GM13977 (cell line): Measurements from ENCODE around the gene ZNF485.
A peak's percentile ranks its signal among the peaks of the same experiment; 100 is the strongest.
"Not testable (repeated sequence)": the region's sequence is repeated elsewhere in the genome, so short reads cannot be mapped to it uniquely, and the experiment has no call there.

Experiments used
- DNase-seq: peaks from one replicate; pipeline ENCODE4 v3.0.0; 2012; ENCODE audit warnings: low spot score
- in situ Hi-C: fragments of 300-500 bp; cut with MboI; formaldehyde crosslinking; loops from one replicate; pipeline ENCODE4 v1.12.0; 2022; ENCODE audit warnings: low sequenced_read_pairs, low pct_unique_long_range_greater_than_20kb, mixed read lengths, inconsistent platforms; ENCODE audit not compliant: unreplicated experiment
- TF ChIP-seq, protein P1 (sequence below): IDR thresholded peaks from 2 replicates; pipeline ENCODE4 v1.5.1; 2012; ENCODE audit warnings: mild to moderate bottlenecking, control low read depth; ENCODE audit not compliant: insufficient read depth; ENCODE audit errors: extremely low read depth, missing control alignments

ZNF485 gene

GRCh38 chr10:43591303-43591904, 14.8 kb upstream of the ZNF485 start:
- in situ Hi-C loops = no loop called here
- TF ChIP-seq, protein P1, sequence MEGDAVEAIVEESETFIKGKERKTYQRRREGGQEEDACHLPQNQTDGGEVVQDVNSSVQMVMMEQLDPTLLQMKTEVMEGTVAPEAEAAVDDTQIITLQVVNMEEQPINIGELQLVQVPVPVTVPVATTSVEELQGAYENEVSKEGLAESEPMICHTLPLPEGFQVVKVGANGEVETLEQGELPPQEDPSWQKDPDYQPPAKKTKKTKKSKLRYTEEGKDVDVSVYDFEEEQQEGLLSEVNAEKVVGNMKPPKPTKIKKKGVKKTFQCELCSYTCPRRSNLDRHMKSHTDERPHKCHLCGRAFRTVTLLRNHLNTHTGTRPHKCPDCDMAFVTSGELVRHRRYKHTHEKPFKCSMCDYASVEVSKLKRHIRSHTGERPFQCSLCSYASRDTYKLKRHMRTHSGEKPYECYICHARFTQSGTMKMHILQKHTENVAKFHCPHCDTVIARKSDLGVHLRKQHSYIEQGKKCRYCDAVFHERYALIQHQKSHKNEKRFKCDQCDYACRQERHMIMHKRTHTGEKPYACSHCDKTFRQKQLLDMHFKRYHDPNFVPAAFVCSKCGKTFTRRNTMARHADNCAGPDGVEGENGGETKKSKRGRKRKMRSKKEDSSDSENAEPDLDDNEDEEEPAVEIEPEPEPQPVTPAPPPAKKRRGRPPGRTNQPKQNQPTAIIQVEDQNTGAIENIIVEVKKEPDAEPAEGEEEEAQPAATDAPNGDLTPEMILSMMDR = no peak
- DNase-seq = no peak

DNA sequence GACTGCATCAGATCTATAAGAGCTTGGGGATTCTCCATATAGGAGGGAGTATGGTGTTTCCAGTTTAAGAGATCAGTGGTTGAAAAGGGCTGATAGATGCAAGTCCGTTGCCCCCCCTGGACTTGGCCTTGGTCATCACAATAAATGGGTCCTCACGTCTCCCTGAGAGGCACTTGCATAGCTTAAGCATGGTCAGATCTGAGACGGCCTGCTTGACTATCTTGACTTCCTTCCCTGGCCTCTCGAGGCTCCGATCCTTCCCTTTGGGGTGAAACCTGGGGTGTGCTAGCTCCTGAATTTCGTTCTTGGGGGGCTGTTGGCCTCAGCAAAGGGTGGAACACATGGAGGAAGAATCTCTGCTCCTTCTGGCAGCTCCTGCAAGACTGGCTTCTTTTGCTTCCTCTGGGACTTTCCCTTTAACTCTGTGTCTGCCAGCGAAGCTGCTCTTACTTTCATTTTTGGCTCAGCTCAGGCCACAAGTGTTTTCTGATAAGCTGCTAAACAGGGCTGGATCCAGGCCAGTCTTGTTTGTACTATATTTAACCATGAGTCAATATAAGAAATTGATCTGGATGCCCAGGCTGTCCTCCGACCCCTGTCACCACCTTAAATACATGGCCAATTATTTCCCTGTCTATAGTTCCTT, 11.2 kb upstream of the ZNF485 start:
- DNase-seq = peak; percentile 56
- in situ Hi-C loops = no loop called here

DNA sequence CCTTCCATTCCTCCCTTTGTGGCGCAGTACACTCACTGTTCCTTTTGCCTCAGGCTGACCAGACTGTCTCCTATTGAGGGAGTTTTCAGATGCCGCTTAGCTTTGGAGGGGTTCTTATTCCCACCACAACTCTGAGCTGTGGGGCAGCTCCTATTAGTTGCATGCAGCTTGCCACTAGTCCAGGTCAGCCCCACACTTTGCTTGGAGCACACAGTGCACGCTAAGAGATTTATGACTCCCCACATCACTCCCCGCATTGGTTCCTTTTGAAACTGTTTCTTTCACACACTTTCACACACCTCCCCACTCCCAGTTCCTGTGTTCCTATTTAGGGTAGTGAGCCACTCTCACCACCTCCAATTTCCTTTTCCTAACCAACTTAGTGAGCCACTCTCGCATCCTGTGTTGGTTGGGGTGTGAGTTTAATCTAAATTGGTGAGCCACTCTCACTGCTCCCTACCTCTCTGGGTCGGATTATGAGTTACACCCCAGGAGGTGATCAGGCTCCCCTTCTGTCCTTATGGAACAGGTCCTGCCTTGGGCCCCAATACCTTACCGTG, 10.4 kb upstream of the ZNF485 start:
- no peak for DNase-seq
- TF ChIP-seq, protein P1 = no peak
- in situ Hi-C loops = no loop called here

More for the DNA sequence above, 11.2 kb upstream of the ZNF485 start:
- TF ChIP-seq, protein P1 = no peak

GRCh38 chr10:43596546-43596945, 9.7 kb upstream of the ZNF485 start:
- DNase-seq = no peak
- in situ Hi-C loops = no loop called here
- TF ChIP-seq, protein P1 = no peak

GRCh38 chr10:43598446-43598845, 7.8 kb upstream of the ZNF485 start:
- in situ Hi-C loops = no loop called here
- TF ChIP-seq, protein P1 = no peak
- DNase-seq = no peak

DNA sequence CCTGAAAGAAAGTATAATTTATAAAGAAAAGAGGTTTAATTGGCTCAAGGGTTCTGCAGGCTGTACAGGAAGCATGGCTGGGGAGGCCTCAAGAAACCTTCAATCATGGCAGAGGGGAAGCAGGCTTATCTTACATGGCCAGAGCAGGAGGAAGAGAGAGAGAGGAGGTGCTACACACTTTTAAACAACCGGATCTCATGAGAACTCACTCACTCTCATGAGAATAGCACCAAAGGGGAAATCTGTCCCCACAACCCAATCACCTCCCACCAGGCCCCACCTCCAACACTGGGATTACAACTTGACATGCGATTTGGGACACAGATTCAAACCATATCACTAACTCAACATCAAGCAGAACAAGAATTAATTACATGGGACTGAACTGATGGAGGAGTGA, 6.9 kb upstream of the ZNF485 start:
- no peak for DNase-seq
- TF ChIP-seq, protein P1 = no peak
- in situ Hi-C loops = no loop called here

GRCh38 chr10:43601576-43601975, 4.7 kb upstream of the ZNF485 start:
- DNase-seq, in situ Hi-C loops: not testable (repeated sequence)
